ENCODE data around the gene ALG6. TPM values are rescaled to one million over a fixed set of nuclear protein-coding genes. Genes with fewer than 3 reads are reported as not detected.

Gene ALG6
- total RNA-seq, 6 experiments from 2014 or later: 5.5 to 7.7 (median 6.1) TPM

GRCh38 chr1:63320022-63320721 lies 47.3 kb upstream of the ALG6 start:
- WGBS (ENCODE audit: insufficient coverage, low coverage, low lambda C conversion rate, missing lambda C conversion rate): 9% methylated on average over 33 of the region's 47 CpGs
- Histone ChIP-seq H3K4me3 (no peak overlapping the region), H3K27me3 (peaks cover 32 to 79% of the 10 kb centered on the region in 2 donors), H3K4me1 (peaks cover 0 to 25% (median 2%) of the 10 kb centered on the region in 4 donors), H3K9me3 (no peaks in the 10 kb centered on the region), H3K36me3 (no peaks in the 10 kb centered on the region), H3K27ac (no peak overlapping the region)
- ATAC-seq (no peak), DNase-seq (no peak)
- TF ChIP-seq POLR2A (IDR thresholded peaks at IDR 0.05) (no peak), CTCF (IDR thresholded peaks at IDR 0.05) (no peak)
- intact Hi-C loops (cut with DNase I): loop anchor here in 1 of 2 donors (10.0 kb wide), 1 partner anchor 115 kb away; no protein-coding TSS in a partner anchor

GRCh38 chr1:63321066-63321784 lies 46.2 kb upstream of the ALG6 start:
- intact Hi-C loops (cut with DNase I): loop anchor here in 1 of 2 donors (10.0 kb wide), 1 partner anchor 114 kb away; no protein-coding TSS in a partner anchor
- Histone ChIP-seq H3K36me3 (no peaks in the 10 kb centered on the region), H3K27me3 (peaks cover 32 to 85% of the 10 kb centered on the region in 2 donors), H3K9me3 (no peaks in the 10 kb centered on the region), H3K4me3 (no peak overlapping the region), H3K27ac (no peak overlapping the region), H3K4me1 (peaks cover 0 to 25% (median 2%) of the 10 kb centered on the region in 4 donors)
- ATAC-seq (no peak), DNase-seq (no peak)
- 12% methylated on average over 20 of the region's 39 CpGs for WGBS (ENCODE audit: insufficient coverage, low coverage, low lambda C conversion rate, missing lambda C conversion rate)
- no peak for TF ChIP-seq POLR2A (IDR thresholded peaks at IDR 0.05)
- TF ChIP-seq CTCF (IDR thresholded peaks at IDR 0.05): no peak

GRCh38 chr1:63321785-63322113 lies 45.7 kb upstream of the ALG6 start:
- ATAC-seq (no peak), DNase-seq (no peak)
- Histone ChIP-seq H3K4me1 (peaks cover 0 to 25% (median 2%) of the 10 kb centered on the region in 4 donors), H3K27me3 (peaks cover 35 to 84% of the 10 kb centered on the region in 2 donors), H3K4me3 (peak overlapping the region in 1 of 3 donors; percentile 36), H3K27ac (no peak overlapping the region), H3K36me3 (no peaks in the 10 kb centered on the region), H3K9me3 (no peaks in the 10 kb centered on the region)
- 4% methylated on average over 12 of the region's 12 CpGs for WGBS (ENCODE audit: insufficient coverage, low coverage, low lambda C conversion rate, missing lambda C conversion rate)
- intact Hi-C loops (cut with DNase I): loop anchor here in 1 of 2 donors (10.0 kb wide), 1 partner anchor 113 kb away; no protein-coding TSS in a partner anchor
- TF ChIP-seq CTCF (IDR thresholded peaks at IDR 0.05): no peak
- TF ChIP-seq POLR2A (IDR thresholded peaks at IDR 0.05): no peak

GRCh38 chr1:63322114-63322943 lies 45.1 kb upstream of the ALG6 start, which contains the start of gene FOXD3:
Gene FOXD3, plus strand, starts transcription at chr1:63322567. Its CDS starts 492 bp downstream, at chr1:63323059.
- peak within 1 kb of the TSS; percentile 33 to 45 (median 36) for H3K4me3 ChIP-seq
- intact Hi-C loops (cut with DNase I): loop anchor here in 1 of 2 donors (10.0 kb wide), 1 partner anchor 112 kb away; no protein-coding TSS in a partner anchor
- ATAC-seq: peak; percentile 48 to 79 (median 66)
- no peaks in the 10 kb centered on the region for H3K36me3 ChIP-seq
- TF ChIP-seq POLR2A (IDR thresholded peaks at IDR 0.05): no peak
- peaks cover 0 to 20% (median 2%) of the 10 kb centered on the region in 4 donors for H3K4me1 ChIP-seq
- H3K27me3 ChIP-seq: peaks cover 35 to 85% of the 10 kb centered on the region in 2 donors
- no peaks in the 10 kb centered on the region for H3K9me3 ChIP-seq
- under 1% methylated on average over 20 of the region's 85 CpGs for WGBS (ENCODE audit: insufficient coverage, low coverage, low lambda C conversion rate, missing lambda C conversion rate)
- H3K27ac ChIP-seq: no peak within 1 kb of the TSS
- DNase-seq: peak; percentile 66 to 81 (median 67)
